Stimulated activated CD8-positive, alpha-beta memory T cell treated with anti-CD3 and anti-CD28 coated beads, Interleukin-7, amount 100 ng/mL, for 24 hours (primary cell): ENCODE data around the gene CDH8.
"Not testable (repeated sequence)": the region's sequence is repeated elsewhere in the genome, so short reads cannot be mapped to it uniquely, and the experiment has no call there.

Experiments used
- DNase-seq: peaks from one replicate; pipeline ENCODE4 v3.0.0-alpha.2; 2020; ENCODE audit warnings: low read depth

Gene CDH8

GRCh38 chr16:61934601-61935000 is 101.6 kb downstream of the CDH8 start:
- DNase-seq, result no peak

DNA sequence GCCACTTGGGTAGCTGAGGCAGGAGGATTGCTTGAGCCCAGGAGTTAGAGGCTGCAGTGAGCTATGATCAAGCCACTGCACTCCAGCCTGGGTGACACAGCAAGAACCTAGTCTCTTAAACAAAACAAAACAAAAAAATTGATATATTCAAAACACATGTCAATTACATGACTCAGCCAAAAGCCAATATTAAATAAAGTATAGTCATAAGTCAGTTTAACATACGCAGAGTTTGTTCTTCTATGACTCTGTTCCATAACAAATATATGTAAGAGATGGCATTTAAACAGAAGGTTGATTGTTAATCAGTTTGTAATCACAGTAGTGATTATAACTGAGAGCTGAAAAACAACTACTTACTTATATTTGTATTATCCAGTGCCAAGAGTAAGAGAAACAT is 106.5 kb downstream of the CDH8 start:
- DNase-seq, result no peak

DNA sequence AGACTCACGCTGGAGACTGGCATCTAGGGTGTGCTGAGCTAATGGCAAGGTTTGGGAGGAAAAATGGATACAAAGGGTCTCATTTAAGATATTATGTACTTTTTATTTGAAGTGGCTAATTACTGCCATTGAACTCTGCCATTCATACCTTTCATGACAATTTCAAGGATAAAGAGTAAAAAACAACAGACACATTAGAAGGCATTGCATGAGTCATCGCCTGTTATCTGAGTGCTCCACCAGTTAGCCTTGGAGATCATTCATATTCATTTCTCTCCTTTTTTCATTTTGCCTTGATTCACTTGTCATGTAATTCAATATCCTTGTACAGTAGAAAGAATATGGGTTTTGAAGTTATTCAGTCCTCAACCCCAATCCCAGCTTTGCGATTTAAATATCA is 109.5 kb downstream of the CDH8 start:
- DNase-seq, result no peak

GRCh38 chr16:61923629-61924028 is 112.6 kb downstream of the CDH8 start:
- DNase-seq, result no peak

GRCh38 chr16:61921373-61921772 is 114.9 kb downstream of the CDH8 start:
- no peak for DNase-seq

DNA sequence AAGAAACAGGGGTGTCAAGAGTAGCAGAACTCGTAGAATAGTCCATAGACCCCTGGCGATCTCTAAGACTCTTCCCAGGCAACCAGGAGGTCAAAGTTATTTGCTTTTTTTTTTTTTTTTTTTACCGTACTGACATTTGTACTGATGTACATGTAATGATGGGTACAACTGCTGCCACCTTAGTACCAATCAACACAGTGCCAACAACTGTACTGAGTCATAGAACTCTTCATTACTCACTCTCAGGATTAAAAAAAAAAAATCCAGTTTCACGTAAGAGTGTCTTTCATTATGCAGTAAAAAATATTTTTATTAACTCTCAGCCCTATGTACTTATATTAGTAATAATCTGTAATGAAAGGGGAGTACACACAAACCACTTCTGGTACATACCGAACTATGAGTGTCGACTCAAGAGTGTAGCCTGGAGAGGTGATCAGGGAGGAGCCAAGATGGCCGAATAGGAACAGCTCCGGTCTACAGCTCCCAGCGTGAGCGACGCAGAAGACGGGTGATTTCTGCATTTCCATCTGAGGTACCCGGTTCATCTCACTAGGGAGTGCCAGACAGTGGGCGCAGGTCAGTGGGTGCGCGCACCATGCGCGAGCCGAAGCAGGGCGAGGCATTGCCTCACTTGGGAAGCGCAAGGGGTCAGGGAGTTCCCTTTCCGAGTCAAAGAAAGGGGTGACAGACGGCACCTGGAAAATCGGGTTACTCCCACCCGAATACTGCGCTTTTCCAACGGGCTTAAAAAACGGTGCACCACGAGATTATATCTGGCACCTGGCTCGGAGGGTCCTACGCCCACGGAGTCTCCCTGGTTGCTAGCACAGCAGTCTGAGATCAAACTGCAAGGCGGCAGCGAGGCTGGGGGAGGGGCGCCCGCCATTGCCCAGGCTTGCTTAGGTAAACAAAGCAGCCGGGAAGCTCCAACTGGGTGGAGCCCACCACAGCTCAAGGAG is 118.1 kb downstream of the CDH8 start:
- DNase-seq, result not testable (repeated sequence)

DNA sequence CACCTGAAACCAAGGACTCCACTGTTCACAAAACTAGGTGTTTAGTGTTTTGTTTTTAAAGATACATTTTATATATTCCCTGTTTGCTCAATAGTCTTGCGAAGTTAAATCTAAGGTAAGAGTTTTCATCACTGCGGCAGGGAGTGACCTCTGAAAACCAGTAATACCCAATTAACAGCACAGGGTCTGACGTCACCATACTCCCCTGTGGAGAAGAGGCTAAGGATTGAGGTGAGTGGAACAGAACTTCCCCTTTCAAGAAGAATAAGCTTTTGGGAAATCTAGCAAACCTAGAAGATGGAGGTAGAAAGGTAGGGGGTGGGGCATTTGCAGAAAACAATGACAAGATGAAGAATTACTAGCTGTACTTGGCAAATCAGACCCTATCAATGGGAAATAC is 120.7 kb downstream of the CDH8 start:
- no peak for DNase-seq

GRCh38 chr16:61909074-61909473 is 127.2 kb downstream of the CDH8 start:
- DNase-seq, result no peak

DNA sequence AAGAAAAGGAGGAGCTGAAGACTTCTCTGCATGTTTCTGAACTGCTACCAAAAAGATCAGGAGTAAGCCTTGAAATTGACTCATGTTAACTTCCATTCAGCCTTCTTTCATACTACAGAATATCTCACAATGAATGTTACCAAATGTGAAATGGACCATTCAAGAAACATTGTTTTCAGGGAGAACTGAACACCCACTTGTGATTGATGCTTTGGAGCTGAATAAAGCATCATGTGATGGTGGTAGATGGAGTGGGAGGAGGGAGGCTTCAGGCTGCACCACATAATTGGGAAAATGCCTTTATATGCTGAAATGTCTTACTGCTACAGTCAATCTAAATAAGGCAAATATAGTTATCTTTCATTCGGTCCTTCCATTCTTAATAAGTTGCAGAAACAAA is 127.8 kb downstream of the CDH8 start:
- DNase-seq, result no peak

DNA sequence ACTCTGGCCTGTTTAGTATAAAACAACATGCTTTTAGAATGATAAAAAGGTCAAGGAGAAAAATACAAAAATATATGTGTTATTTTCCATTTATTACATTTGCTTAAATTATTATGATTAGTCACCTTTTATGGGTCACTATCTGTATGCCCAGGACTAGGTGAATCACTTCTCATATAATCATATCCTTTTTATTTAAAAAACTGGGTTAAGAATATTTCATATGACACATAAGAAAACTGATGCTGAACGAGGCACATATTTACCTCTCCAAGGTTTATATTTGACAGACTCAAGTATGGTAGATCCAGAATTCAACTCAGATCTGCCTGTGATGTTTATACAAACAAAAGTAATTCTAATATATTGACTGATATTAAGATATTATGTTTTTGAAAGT is 134.5 kb downstream of the CDH8 start:
- DNase-seq, result no peak

GRCh38 chr16:61900482-61900881 is 135.8 kb downstream of the CDH8 start:
- no peak for DNase-seq

DNA sequence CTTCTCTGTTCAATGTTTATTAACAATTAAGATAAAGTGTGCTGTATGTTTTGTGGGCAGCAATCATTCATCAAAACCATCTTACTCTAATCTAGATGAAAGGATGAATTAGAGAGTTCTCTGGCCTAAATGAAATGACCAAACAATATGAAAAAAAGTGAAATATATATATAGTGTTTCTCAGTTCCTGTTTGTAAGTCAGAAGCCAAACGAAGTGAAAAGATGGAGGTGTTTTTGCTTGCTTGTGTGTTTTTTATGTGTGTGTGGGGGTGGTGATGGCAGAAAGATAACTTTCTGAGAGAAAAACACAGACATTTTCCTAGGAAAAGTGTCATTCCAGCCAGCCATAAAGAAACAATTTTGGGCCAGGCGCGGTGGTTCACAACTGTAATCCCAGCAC is 138.6 kb downstream of the CDH8 start:
- DNase-seq, result no peak

GRCh38 chr16:61892531-61892930 is 143.7 kb downstream of the CDH8 start:
- no peak for DNase-seq

GRCh38 chr16:61891460-61891859 is 144.8 kb downstream of the CDH8 start:
- DNase-seq, result no peak

DNA sequence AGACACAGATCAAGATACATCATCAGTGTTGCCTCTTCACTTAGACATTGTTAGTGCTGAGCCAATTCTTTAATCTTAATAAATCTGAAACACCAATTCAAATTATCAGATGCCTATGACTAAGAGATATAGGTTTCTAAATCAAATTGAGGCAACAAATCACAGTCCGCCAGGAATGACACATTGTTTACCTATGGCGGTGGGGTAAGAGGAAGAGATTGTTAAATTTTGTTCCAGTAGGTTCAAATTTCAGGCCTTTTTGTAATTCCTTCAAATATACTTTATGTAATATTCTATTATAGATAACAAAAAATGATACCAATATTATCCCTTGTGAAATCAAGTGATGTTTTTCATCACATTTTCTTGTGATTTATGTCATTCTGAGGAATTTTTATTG is 145.9 kb downstream of the CDH8 start:
- no peak for DNase-seq

DNA sequence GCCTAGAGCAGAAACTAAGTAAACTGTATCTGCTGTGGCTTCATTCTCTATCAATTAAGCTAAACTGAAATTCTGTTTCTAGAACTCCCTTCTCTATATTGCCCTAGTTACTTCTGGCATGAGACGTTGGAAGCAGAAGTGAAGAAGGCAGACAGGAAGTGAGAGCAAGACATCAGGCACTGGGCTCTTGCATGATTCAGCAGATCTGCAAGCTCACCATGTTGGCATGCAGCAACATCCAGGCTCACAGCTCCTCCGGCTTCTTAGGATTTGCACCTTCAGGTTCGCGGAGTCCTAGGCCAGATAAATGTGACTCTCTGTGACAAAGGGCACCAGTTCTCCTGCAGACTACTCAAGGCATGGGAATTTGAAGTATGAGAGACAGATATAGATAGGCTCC is 148.3 kb downstream of the CDH8 start:
- DNase-seq, result no peak

DNA sequence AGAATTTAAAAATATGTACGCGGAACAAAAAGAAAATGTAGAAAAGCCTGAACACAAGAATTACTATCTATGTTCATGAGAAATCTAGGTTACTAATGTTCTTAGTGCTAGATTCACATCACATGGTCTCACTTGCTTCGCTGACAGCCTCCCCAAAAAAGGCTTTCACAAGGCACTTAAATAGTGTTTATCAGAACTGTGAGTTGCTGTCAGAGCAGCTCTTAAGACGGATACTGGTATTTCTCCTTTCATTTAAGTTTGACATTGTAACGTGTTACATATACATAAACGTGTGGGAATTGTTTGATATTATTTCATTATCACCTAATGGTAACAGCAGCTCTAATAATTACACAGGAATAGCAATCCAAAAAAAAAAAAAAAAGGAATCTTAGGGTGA is 150.9 kb downstream of the CDH8 start:
- DNase-seq, result no peak

DNA sequence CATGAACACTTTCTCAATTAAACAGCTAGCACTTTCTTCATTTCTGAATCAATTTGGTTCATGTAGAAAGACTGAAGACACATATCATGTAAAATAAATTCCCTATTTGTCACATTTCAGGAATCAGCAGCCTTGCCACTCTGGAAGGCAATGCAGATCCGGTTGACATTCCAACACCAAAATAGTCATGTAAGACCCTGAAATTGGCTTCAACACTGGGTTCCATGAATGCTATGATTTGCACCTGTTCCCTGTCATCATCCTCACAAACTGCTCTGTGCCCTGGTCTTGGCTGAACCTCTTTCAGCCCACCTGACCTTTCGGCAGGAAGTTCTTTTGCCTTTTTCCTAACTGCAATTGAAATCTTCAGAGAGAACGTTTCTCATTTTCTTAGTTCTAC is 156.9 kb downstream of the CDH8 start:
- DNase-seq, result no peak

GRCh38 chr16:61877436-61877835 is 158.8 kb downstream of the CDH8 start:
- DNase-seq, result no peak

- no peak for DNase-seq
These were observed 163.5 kb downstream of the CDH8 start for GRCh38 chr16:61872778-61873119.

DNA sequence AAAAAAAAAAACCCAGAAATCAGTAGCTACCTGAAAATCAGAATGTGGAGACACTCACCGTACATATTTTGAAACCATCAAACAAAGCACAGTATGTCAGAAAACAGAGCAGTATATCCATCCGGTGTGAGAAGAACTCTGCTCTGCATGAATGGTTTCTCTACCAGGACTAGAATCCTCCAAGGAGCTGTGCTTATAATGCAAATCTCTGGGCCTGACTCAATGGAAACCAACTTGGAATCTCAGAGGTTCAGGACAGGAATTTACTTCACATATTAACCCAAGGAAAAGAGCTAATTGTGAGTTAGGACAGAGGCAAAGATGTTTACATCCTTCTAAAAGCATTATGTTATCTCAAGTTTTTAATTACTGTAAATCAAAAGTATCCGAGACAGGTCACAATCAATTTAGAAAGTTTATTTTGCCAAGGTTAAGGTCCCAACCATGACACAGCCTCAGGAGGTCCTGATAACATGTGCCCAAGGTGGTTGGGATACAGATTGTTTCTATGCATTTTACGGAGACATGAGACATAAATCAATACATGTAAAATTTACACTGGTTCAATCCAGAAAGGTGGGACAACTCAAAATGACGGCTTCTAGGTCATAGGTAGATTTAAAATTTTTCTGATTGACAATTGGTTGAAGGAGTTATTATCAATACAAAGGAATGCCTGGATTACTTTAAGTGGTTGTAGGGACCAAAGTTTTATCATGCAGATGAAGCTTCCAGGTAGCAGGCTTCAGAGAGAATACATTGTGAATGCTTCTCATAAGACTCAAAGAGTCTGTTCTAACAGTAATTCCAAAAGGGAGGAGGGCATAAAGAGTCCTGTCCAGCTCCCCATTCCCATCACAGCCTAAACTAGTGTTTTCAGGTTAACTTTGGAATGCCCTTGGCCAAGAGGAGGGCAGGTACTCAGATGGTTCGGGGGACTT is 164.1 kb downstream of the CDH8 start:
- DNase-seq, result no peak

- no peak for DNase-seq
These were observed 173.8 kb downstream of the CDH8 start for GRCh38 chr16:61862221-61863155.
